Measurements from ENCODE around the gene NUBPL.
"Not testable (repeated sequence)": the region's sequence is repeated elsewhere in the genome, so short reads cannot be mapped to it uniquely, and the experiment has no call there.

Gene NUBPL

DNA sequence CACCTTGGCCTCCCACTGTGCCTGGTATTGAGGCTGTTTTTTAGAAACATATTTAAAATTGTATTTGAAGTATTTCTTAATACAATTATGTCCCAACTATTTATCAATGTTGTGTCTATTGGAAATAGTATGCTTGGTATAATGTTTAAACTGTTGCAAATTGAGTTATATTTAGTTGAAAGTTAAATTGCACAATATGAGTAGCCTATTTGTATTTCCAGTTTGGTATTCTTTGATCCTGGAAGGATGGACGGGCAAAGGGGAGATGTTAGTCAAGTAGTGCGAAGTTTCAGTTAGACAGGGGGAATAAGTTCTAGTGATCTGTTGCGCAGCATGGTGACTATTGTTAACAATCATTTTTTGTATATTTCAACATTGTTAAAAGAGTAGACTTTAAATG lies 111.5 kb downstream of the NUBPL start:
- no peak for DNase-seq (ENCODE audit: low read depth in 2 of 2)

DNA sequence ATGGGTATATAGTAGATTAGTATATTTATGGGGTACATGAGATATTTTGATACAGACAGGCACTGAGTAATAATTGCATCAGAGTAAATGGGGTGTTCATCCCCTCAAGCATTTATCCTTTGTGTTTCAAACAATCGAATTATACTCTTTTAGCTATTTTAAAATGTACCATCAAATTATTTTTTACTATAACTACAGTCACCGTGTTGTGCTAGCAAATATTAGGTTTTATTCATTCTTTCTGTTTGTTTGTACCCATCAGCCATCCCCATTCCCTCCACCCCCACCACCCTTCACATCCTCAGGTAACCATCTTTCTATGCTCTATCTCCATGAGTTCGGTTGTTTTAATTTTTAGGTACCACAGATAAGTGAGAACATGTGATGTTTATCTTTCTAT lies 115.8 kb downstream of the NUBPL start:
- no peak for DNase-seq (ENCODE audit: low read depth in 2 of 2)

DNA sequence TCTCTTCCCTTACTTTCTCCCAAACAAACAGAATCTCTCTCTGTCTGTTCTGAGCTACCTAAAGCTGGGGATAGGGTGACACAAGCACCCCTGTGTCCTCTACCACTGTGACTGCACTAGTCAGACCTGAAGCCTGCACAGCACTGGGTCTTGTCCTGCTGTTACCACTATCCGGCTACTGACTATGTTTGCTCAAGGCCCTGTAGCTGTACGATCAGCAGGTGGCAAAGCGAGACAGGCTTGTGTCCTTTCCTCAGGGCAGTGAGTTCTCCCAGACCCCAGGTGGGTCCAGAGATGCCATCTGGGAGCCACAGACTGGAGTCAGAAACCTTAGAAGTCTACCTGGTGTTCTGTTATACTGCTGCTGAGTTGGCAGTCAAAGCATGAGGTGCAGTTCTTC lies 116.4 kb downstream of the NUBPL start:
- no peak for DNase-seq (ENCODE audit: low read depth in 2 of 2)

DNA sequence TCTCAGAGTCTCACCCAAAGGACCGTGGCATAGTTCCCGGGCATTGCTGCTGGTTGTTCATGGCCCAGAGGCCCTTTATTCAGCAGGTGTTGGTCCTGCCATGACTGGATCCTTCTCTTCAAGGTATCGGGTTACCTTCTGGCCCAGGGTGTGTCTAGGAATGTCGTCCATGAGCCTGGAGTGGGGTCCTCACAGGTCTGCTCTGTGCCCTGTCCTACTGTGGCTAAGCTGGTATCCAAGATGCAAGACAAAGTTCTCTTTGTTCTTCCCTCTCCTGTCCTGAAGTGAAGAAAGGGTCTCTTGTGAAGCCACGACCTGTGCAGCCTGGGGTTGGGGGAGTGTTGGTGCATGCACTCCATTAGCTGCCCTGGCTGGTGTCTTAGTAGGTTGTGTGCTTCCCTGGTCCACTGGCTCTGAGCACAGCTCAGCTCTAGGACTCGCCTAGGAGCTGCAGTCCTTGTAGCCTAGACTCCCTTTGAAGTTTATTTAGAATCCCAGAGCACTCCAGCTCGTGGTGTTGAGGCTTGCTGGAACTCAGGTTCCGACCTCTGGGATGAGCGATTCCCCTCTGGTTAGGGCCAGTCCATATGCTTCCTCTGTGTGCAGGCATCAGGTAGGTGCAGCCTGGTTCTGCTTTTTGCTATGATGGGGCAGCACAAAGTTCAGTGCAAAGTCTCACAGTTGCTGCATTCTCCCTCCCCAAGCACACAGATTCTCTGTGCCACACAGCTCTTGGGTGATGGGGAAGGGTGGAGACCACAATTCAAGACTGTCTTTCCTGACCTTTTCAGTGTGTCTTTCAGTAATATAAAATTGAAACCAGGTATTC lies 117.4 kb downstream of the NUBPL start:
- DNase-seq (ENCODE audit: low read depth in 2 of 2) = no peak

DNA sequence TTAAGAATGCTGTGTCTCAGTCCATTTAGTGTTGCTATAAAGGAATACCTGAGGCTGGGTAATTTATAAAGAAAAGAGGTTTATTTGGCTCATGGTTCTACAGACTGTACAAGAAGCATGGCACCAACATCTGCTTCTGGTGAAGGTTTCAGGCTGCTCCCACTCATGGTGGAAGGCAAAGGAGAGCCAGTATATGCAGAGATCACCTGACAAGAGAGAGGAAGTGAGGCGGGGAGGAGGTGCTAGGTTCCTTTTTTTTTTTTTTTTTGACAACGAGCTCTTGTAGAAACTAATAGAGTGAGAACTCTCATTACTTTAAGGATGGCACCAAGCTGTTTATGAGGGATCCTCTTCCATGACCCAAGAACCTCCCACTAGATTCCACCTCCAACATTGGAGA lies 121.6 kb downstream of the NUBPL start:
- no peak for DNase-seq (ENCODE audit: low read depth in 2 of 2)

DNA sequence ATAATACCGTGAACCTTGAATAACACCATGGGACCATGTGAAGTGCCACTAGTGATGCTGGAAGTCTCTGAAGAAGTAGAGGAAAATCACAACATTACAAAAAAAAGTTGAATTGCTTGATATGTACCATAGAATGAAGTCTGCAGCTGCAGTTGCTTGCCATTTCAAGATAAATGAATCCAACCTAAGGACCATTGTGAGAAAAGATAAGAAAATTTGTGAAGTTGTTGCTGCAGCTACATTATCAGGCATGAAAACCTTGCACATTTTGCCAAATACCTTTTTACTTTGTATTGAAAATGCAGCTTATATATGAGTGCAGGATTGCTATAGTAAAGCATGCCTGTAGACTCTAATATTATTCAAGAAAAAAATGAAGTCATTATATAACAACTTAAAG lies 126.5 kb downstream of the NUBPL start:
- DNase-seq (ENCODE audit: low read depth in 2 of 2) = no peak

DNA sequence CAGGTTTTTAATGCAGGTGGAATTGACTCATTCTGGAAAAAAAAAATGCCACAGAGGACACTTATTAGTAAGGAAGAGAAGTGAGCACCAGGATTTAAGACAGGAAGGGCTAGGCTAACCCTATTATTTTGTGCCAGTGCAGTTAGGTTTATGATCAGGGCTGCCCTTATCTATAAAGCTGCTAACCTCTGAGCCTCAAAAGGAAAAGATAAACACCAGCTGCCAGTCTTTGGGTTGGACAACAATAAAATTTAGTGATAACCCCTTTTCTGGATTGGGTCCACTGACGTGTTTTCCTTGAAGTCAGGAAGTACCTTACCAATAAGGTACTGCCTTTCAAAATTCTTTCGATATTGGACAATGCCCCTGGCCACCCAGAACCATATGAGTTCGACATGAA lies 128.9 kb downstream of the NUBPL start:
- DNase-seq (ENCODE audit: low read depth in 2 of 2) = no peak

DNA sequence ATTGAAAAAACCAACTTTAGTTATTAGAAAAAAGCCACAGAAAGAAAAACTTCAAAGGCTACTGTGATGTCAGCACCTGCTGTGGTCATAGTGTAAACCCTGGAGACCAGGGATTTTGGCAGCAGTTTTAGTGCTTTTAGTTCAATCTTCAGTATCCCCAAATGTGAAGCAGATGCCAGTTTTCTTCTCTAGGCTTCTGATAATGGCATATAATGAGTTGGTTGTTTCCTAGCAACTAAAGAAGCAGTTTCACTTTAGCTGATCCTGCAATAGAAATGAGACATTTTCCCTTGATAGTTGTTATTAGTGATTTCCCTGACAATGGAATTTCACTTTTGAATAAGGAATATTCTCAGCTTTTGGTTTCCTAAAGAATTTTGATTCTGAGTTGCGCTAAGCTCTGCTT lies 131.2 kb downstream of the NUBPL start:
- no peak for DNase-seq (ENCODE audit: low read depth in 2 of 2)

DNA sequence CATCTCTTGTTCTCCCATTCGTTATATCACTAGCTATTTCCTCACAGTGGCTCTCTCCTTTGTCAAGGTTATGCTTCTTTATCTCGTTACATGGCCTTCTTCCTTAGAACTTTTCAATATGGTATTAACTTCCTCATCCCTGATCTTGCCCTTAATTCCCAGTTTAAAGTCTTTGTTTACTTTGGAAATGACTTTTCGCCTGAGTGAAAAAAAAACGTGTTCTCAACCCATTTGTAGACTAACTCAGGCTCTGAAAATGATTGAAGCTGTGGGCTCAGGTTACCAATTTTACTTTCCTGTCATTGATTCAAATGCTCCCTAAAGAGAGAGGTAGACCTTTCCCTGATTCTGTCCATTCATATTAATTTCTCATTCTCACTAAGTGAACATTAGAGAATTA lies 135.2 kb downstream of the NUBPL start:
- DNase-seq (ENCODE audit: low read depth in 2 of 2) = no peak

DNA sequence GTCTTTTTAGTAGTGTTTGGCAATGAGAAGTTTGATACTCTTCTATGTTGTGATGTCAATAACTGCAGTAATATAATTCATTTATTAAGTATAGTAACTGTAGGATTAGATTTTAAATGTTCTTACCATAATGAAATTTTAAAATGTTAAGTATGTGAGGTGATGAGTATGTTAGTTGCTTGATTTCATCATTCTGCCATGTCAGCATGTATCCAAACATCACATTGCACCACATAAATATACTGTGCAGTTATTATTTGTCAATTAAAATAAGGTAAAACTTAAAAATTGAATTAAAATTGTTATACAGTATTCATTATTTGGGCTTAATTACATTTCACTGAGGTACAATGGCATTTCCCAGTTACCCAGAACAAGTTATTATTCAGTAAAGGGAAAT lies 138.6 kb downstream of the NUBPL start:
- DNase-seq (ENCODE audit: low read depth in 2 of 2) = no peak

DNA sequence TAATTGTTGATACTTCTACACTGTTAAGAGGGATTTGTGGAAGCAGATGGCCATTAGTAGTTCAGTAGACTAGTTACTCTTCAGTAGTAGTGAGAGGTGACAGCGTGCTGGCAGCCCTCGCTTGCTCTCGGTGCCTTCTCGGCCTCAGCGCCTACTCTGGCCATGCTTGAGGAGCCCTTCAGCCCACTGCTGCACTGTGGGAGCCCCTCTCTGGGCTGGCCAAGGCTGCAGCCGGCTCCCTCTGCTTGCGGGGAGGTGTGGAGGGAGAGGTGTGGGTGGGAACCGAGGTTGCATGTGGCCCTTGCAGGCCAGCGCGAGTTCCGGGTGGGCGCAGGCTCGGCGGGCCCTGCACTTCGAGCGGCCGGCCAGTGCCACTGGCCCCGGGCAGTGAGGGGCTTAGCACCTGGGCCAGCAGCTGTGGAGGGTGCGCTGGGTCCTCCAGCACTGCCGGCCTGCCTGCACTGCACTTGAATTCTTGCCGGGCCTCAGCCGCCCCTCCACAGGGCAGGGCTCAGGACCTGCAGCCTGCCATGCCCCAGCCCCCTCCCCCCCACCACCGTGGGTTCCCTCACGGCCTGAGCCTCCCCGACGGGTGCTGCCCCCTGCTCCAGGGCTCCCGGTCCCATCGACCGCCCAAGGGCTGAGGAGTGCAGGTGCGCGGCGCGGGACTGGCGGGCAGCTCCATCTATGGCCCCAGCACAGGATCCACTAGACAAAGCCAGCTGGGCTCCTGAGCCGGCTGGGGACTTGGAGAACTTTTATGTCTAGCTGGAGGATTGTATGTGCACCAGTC lies 139.3 kb downstream of the NUBPL start:
- DNase-seq (ENCODE audit: low read depth in 2 of 2) = no peak

DNA sequence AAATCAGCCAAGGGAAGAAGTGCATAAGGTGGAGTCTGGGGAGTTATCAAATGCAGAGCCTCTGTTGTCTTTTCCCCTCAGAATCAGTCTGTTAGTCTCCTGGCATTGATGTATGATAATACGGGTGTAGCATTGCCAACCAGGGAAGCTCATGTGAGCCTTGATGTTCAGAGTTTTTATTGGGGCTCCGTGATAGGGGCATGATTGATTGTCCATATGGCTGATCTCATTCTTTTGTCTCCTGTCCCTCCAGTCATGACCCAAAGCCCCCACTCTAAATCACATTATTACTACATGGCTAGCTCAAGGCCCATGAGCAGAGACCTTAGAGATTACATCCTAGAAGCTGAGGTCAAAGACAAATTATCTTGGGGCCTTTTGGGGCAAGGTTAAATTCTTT lies 140.9 kb downstream of the NUBPL start:
- DNase-seq (ENCODE audit: low read depth in 2 of 2) = no peak

DNA sequence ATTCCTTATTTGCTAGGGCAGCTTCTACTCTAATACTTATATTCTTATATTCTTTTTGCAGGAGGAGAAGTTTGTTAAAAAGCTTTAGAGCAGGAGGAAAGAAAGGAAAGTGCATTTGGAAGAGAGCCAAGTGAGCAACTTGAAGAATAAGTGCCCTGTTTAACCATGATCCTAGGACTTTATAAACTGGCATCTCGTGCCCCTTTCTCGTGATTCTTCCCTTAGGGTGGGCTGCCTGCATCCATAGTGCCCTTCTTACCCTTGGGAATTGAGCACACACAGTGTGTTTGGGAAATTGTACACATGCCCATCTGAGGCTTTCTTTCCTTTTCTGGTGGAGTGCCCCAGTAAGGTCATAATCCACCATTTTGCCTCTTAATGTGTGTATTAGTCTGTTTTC lies 141.9 kb downstream of the NUBPL start:
- no peak for DNase-seq (ENCODE audit: low read depth in 2 of 2)

DNA sequence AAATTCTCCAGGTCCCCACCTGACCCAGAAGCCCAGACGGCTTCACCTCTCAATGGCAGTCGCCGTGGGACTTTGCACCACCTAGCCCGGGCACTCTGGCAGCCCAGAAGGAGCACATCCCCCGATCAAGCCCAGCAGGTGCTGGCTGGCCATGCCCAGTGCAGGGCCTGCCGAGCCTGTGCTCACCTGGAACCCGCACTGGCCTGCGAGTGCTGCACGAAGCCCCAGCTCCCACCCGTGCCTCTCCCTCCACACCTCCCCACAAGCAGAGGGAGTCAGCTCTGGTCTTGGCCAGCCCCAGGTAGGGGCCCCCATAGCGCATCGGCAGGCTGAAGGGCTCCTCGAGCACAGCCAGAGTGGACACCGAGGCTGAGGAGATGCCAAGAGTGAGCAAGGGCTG lies 144.5 kb downstream of the NUBPL start:
- DNase-seq (ENCODE audit: low read depth in 2 of 2) = no peak

DNA sequence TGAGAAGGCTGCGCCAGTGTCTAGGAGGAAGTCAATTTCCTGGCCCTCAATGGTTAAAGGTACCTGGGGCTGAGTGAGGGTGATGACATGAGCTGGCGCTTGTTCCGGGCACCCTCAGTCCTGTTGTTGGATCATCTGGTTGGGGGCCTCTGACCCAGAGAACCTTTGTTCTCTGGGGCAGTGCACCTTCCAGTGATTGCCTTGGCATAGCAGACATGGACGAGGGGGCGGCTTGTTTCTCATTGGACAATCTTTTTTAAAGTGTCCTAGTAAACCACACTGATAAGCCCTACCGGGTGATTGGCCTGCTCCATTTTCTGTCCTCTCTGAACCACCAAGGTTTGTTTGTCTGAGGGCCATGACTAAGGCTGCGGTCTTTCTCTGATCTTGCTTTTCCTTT lies 147.5 kb downstream of the NUBPL start:
- not testable (repeated sequence) for DNase-seq (ENCODE audit: low read depth in 2 of 2)

DNA sequence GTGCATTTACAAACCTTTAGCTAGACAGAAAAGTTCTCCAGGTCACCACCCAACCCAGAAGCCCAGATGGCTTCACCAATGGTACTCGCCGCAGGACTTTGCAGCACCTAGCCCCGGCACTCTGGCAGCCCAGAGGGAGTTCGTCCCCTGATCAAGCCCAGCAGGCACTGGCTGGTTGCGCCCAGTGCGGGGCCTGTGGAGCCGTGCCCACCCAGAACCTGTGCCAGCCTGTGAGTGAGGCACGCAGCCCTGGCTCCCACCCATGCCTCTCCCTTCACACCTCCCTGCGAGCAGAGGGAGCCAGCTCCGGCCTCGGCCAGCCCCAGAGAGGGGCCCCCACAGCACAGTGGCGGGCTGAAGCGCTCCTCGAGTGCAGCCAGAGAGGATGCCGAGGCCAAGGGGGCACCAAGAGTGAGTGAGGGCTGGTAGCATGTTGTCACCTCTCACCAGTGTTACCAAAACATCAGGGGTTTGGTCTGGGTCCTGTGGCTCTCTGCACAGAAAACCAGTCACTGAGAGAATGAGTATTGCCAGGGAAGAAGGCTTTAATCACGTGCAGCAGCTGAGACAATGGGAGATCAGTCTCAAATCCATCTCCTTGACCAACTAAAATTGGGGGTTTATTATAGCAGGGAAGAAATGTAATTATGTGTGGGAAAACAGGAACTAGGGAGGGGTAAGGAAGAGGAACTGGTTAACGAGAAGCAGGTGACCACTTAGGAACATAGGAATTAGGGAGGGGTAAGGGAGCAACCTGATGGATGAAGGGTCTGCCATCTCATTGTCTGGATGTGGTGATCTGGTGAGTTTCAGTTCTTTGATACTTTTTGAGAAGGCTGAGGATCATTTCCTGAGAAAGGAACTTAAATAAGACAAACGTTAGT lies 151.3 kb downstream of the NUBPL start:
- no peak for DNase-seq (ENCODE audit: low read depth in 2 of 2)

DNA sequence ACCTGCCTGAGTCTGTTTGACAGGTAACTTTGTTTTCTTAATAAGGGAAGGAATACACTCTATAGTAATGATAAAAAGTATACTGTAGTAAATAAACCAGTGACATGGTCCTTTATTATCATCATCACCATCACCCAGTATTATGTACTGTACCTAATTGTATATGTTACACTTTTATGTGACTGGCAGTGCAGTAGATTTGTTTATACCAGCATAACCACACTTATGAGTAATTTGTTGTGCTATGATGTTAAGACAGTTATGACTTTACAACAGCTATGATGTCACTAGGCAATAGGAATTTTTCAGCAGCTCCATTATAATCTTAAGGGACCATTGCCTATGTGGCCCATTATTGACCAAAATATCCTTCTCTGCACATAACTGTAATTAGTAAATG lies 155.0 kb downstream of the NUBPL start:
- no peak for DNase-seq (ENCODE audit: low read depth in 2 of 2)

DNA sequence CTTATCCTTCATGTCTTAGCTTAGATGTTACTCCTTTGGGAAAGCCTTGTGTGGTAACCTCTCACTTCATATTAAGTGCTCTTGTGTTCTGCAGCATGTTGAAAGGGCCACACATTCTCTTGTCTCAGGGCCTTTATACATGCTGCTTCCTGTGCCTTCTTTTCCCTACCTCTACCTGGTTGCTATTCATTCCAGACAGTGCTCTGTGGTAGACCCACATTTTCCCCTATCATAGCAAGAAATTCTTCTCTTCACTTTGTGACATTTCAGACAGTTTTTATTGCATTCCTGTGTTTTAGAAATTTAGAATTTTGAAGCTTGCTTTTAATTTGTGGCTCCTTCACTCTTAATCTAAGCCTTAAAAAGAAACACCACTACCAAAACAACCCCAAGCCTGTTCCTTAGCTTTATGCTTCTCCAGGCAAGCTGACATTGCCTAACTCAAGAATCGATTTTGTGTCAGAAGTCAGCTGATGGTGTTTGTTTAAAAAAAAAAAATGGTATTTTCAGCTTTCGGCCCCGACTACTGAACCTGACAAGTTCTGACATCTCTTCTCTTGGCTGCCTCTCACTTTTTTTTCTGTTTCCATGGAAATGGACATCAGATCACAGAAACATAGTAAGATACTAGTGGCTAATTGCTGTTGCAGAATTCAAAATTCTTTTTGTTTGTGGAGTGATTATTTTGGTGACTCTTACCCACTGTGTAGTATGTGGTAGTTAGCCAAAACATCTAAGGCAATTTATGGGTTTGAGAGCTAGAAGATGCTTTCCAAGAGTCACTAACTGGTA lies 156.3 kb downstream of the NUBPL start:
- no peak for DNase-seq (ENCODE audit: low read depth in 2 of 2)

DNA sequence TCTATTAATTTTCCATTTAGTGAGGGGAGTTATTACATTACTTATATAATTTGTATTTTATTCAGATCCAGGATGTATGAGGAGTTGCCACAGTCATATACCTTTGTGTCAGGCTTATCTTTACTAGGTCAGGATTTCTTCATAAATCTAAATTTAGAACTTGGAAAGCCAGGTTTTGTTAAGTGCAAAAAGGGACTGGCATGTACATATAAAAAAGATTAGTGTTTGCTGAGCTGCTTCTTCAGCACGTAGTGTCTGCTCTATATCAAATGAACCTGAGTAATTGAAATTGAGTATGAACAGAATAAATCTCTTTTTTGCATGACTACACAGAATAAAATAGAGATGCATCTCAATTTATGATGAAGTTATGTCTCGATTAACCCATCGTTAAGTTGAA lies 157.4 kb downstream of the NUBPL start:
- no peak for DNase-seq (ENCODE audit: low read depth in 2 of 2)

DNA sequence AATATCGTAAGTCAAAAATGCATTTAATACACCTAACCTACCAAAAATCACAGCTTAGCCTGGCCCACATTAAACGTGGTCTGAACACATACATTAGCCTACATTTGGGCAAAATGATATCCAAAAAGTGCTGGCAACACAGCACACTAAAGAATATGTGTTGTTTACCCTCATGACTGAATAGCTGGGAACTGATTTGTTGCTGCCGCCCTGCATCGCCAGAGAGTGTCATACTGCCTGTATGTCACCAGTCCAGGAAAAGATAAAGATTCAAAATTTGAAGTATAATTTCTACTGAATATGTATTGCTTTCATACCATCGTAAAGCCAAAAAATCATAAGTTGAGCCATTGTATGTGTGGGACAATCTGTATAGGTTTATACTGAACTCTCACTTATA lies 157.8 kb downstream of the NUBPL start:
- DNase-seq (ENCODE audit: low read depth in 2 of 2) = no peak

DNA sequence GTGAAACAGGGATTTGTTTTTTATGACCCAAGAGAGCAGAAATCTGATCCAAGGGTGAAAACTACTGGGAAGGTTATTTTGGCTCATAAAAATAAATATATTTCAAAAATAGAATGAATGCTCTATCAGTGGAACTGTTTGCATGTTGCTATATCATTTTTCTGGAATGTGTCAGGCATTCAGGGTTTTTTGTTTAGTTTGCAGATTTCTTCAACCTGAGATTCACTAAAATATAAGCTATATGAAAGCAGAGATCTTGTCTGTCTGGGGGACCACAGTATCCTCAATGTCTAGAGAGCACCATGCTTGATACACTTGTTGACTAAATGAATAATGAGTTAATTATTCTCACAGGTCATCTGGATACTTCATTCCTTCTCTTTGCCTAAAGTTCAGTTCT lies 165.1 kb downstream of the NUBPL start:
- DNase-seq (ENCODE audit: low read depth in 2 of 2) = no peak

DNA sequence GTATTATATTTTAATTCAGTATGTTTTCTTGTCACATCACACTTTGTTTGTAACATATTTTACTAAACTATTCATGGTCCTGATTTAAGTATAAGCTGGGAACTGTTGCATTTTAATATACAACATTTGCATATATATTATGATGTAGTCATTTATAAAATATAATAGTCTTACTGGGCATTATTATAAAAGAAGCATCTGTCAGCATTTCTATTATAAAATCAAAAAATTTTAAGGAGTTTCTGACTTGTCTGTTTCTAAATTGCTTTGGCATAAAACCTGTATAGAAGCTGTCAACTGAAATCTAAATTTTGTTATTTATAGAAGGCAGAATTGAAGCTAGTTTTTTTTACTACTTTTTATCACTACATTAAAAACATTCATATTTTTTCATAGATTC lies 166.6 kb downstream of the NUBPL start:
- DNase-seq (ENCODE audit: low read depth in 2 of 2) = no peak

All from stimulated activated CD8-positive, alpha-beta memory T cell treated with anti-CD3 and anti-CD28 coated beads, Interleukin-7, amount 100 ng/mL, for 4 hours (primary cell).